ENCODE data around the gene ARFGEF3. TPM values are rescaled to one million over a fixed set of nuclear protein-coding genes. Genes with fewer than 3 reads are reported as not detected.

ARFGEF3 gene
- total RNA-seq, 3 donors from 2014 or later (not counting 1 experiment from before 2014, with no cell fraction given): 0.05 to 0.09 TPM; not detected in 1

DNA sequence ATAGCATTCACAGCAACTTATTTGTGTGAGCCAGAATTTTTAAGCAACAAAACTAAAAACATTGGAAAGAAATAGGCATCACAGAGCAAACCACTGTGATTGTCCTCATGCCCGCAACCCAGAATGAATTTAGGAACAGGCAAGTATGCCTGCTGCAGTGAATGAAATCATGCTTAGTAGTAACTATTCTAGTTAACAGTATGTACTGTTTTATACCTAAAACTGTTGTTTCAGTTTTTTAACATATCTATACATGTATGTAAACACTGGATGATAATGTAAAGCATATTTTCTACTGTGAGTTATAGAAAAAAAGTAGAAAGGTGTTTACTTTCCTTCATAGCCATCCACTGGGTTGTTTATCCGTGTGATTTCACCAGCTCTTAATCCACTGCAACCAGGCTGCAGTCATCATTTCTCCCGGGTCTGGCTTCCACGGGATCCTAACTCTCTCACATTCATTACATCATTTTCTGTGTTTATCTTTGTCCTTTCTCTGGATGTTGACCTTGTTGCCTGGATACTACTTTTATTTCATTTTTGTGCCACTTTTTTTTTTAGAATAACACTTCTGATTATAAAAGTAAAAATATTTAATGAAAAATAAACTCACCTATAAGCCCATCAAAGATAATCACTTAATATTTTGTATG, 3.6 kb upstream of the ARFGEF3 start:
- Histone ChIP-seq H3K27me3 (ENCODE audit: control insufficient read depth, insufficient read depth, low read length) (peaks cover 21% of the 10 kb centered on the region), H3K4me1 (ENCODE audit: control insufficient read depth, insufficient read depth, low read length) (peaks cover 14% of the 10 kb centered on the region), H3K4me3 (ENCODE audit: low read length) (no peak overlapping the region), H3K36me3 (ENCODE audit: control insufficient read depth, insufficient read depth, low read length) (no peaks in the 10 kb centered on the region), H3K27ac (ENCODE audit: low read length) (no peak overlapping the region), H3K9me3 (ENCODE audit: control insufficient read depth, insufficient read depth, low read length) (no peaks in the 10 kb centered on the region)
- DNase-seq: no peak
- H3K4me1 Mint-ChIP-seq: peaks cover 13 to 14% of the 10 kb centered on the region in 2 donors
- TF ChIP-seq CTCF (IDR thresholded peaks at IDR 0.05): no peak
- H3K27me3 Mint-ChIP-seq (ENCODE audit: low read depth in 2 of 2): peaks cover 29 to 45% of the 10 kb centered on the region in 2 donors
- intact Hi-C loops (cut with micrococcal nuclease): no loop called here
- WGBS (ENCODE audit: insufficient coverage): 91% methylated on average over 4 of the region's 4 CpGs
- ATAC-seq: no peak
- H3K27ac Mint-ChIP-seq: no peak overlapping the region
- no peak overlapping the region for H3K4me3 Mint-ChIP-seq
- H3K9me3 Mint-ChIP-seq: peaks cover 0 to 4% of the 10 kb centered on the region in 2 donors
- peaks cover 6% of the 10 kb centered on the region for H3K36me3 Mint-ChIP-seq

DNA sequence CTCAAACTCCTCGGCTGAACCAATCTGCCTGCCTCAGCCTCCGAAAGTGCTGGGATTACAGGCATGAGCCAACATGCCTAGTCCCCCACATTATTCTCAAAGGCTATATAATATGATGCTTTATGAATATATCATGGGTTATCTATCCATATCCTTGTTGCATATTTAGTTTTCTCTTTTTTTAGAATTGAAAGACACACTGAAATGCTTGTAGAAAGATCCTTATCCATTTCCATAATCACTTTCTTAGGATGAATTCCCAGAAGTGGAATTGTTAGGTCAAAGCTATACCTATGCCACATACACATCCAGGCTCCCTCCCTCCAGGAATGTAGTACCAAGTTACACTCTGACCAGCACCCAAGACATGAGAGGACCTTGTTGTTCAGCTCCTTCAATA, 2.5 kb upstream of the ARFGEF3 start:
- H3K4me3 Mint-ChIP-seq: no peak overlapping the region
- H3K4me1 Mint-ChIP-seq: peaks cover 13 to 14% of the 10 kb centered on the region in 2 donors
- Histone ChIP-seq H3K4me1 (ENCODE audit: control insufficient read depth, insufficient read depth, low read length) (peaks cover 14% of the 10 kb centered on the region), H3K9me3 (ENCODE audit: control insufficient read depth, insufficient read depth, low read length) (no peaks in the 10 kb centered on the region), H3K4me3 (ENCODE audit: low read length) (no peak overlapping the region), H3K27me3 (ENCODE audit: control insufficient read depth, insufficient read depth, low read length) (peaks cover 28% of the 10 kb centered on the region), H3K27ac (ENCODE audit: low read length) (no peak overlapping the region), H3K36me3 (ENCODE audit: control insufficient read depth, insufficient read depth, low read length) (no peaks in the 10 kb centered on the region)
- no peak overlapping the region for H3K27ac Mint-ChIP-seq
- H3K9me3 Mint-ChIP-seq: no peaks in the 10 kb centered on the region
- no peaks in the 10 kb centered on the region for H3K36me3 Mint-ChIP-seq
- TF ChIP-seq CTCF (IDR thresholded peaks at IDR 0.05): no peak
- ATAC-seq: no peak
- peaks cover 34 to 47% of the 10 kb centered on the region in 2 donors for H3K27me3 Mint-ChIP-seq (ENCODE audit: low read depth in 2 of 2)
- DNase-seq: no peak
- WGBS (ENCODE audit: insufficient coverage): no CpG with 5 or more reads among the region's 2 CpGs
- intact Hi-C loops (cut with micrococcal nuclease): no loop called here

- 81% methylated on average over 11 of the region's 11 CpGs for WGBS (ENCODE audit: insufficient coverage)
- Mint-ChIP-seq H3K4me1 (peaks cover 13 to 14% of the 10 kb centered on the region in 2 donors), H3K4me3 (peak overlapping the region; percentile 55), H3K27ac (peak overlapping the region in 1 of 2 donors; percentile 47), H3K9me3 (no peaks in the 10 kb centered on the region), H3K36me3 (no peaks in the 10 kb centered on the region), H3K27me3 (ENCODE audit: low read depth in 2 of 2) (peaks cover 29 to 42% of the 10 kb centered on the region in 2 donors)
- TF ChIP-seq CTCF (IDR thresholded peaks at IDR 0.05): no peak
- peaks cover 36% of the 10 kb centered on the region for H3K27me3 ChIP-seq (ENCODE audit: control insufficient read depth, insufficient read depth, low read length)
- no peak for ATAC-seq
- no peaks in the 10 kb centered on the region for H3K9me3 ChIP-seq (ENCODE audit: control insufficient read depth, insufficient read depth, low read length)
- no peak for DNase-seq
- H3K27ac ChIP-seq (ENCODE audit: low read length): no peak overlapping the region
- no peak overlapping the region for H3K4me3 ChIP-seq (ENCODE audit: low read length)
- no peaks in the 10 kb centered on the region for H3K36me3 ChIP-seq (ENCODE audit: control insufficient read depth, insufficient read depth, low read length)
- peaks cover 14% of the 10 kb centered on the region for H3K4me1 ChIP-seq (ENCODE audit: control insufficient read depth, insufficient read depth, low read length)
- intact Hi-C loops (cut with micrococcal nuclease): no loop called here
Measured at GRCh38 chr6:138160329-138161087, 1.2 kb upstream of the ARFGEF3 start.

Measured in natural killer cell (primary cell).